Chondrocyte (in vitro differentiated cells): ENCODE measurements around the gene TCERG1L. TPM values are rescaled to one million over a fixed set of nuclear protein-coding genes. Genes with fewer than 3 reads are reported as not detected.
A peak's percentile ranks its signal among the peaks of the same experiment; 100 is the strongest.

Experiments used
- DNase-seq: peaks from one replicate; pipeline ENCODE4 v3.0.0; 2021; ENCODE audit warnings: mixed read lengths, low spot score
- H3K27ac Mint-ChIP-seq: one replicate; pipeline ENCODE4 v1.8.0; 2021; ENCODE audit warnings: mild to moderate bottlenecking, moderate library complexity, mixed read lengths; ENCODE audit not compliant: unreplicated experiment
- H3K27me3 Mint-ChIP-seq: 2 replicates; pipeline ENCODE4 v1.8.0; 2021; ENCODE audit warnings: low read depth, mixed read lengths
- H3K36me3 Mint-ChIP-seq: 2 replicates; pipeline ENCODE4 v1.8.0; 2021; ENCODE audit warnings: low read depth, mixed read lengths
- H3K4me1 Mint-ChIP-seq: 2 replicates; pipeline ENCODE4 v1.8.0; 2021; ENCODE audit warnings: low read depth, mild to moderate bottlenecking, mixed read lengths
- H3K4me3 Mint-ChIP-seq: one replicate; pipeline ENCODE4 v1.8.0; 2021; ENCODE audit warnings: mild to moderate bottlenecking, moderate library complexity, mixed read lengths; ENCODE audit not compliant: unreplicated experiment
- H3K9me3 Mint-ChIP-seq: 2 replicates; pipeline ENCODE4 v1.8.0; 2021; ENCODE audit warnings: low read depth, mixed read lengths
- CTCF ChIP-seq: fragments of 200-600 bp; sonication (generic); IDR thresholded peaks from 2 replicates; pipeline ENCODE4 v1.5.0; 2021; ENCODE audit warnings: antibody characterized with exemption, mild to moderate bottlenecking, moderate library complexity
- total RNA-seq: library from RNA; stranded (reverse); gene quantifications from 3 replicates; pipeline ENCODE4 v1.2.1, GENCODE V29; 2021

The TCERG1L gene
- total RNA-seq, 1 donor from 2014 or later: not detected

- no peak for TF ChIP-seq CTCF
- Mint-ChIP-seq H3K27ac (no peak overlapping the region), H3K36me3 (no peaks in the 10 kb centered on the region), H3K4me1 (no peaks in the 10 kb centered on the region), H3K9me3 (peaks cover 43% of the 10 kb centered on the region), H3K27me3 (peaks cover 2% of the 10 kb centered on the region), H3K4me3 (no peak overlapping the region)
- DNase-seq: no peak
These were observed 148.4 kb downstream of the TCERG1L start for GRCh38 chr10:131162866-131163843.

GRCh38 chr10:131162211-131162610, 149.3 kb downstream of the TCERG1L start:
- Mint-ChIP-seq H3K27ac (no peak overlapping the region), H3K36me3 (no peaks in the 10 kb centered on the region), H3K27me3 (peaks cover 2% of the 10 kb centered on the region), H3K9me3 (peaks cover 40% of the 10 kb centered on the region), H3K4me3 (no peak overlapping the region), H3K4me1 (no peaks in the 10 kb centered on the region)
- DNase-seq: no peak
- no peak for TF ChIP-seq CTCF

- Mint-ChIP-seq H3K36me3 (no peaks in the 10 kb centered on the region), H3K27me3 (peaks cover 2% of the 10 kb centered on the region), H3K9me3 (peaks cover 40% of the 10 kb centered on the region), H3K27ac (no peak overlapping the region), H3K4me1 (no peaks in the 10 kb centered on the region), H3K4me3 (no peak overlapping the region)
- TF ChIP-seq CTCF: no peak
- DNase-seq: no peak
These were observed 150.4 kb downstream of the TCERG1L start for GRCh38 chr10:131161087-131161486.

GRCh38 chr10:131160219-131160875, 151.2 kb downstream of the TCERG1L start:
- Mint-ChIP-seq H3K4me3 (no peak overlapping the region), H3K27ac (no peak overlapping the region), H3K36me3 (peaks cover 1% of the 10 kb centered on the region), H3K9me3 (peaks cover 38% of the 10 kb centered on the region), H3K4me1 (no peaks in the 10 kb centered on the region), H3K27me3 (peaks cover 2% of the 10 kb centered on the region)
- DNase-seq: peak; percentile 86
- no peak for TF ChIP-seq CTCF

- Mint-ChIP-seq H3K36me3 (peaks cover 1% of the 10 kb centered on the region), H3K27ac (no peak overlapping the region), H3K4me3 (no peak overlapping the region), H3K9me3 (peaks cover 34% of the 10 kb centered on the region), H3K27me3 (peaks cover 2% of the 10 kb centered on the region), H3K4me1 (no peaks in the 10 kb centered on the region)
- TF ChIP-seq CTCF: no peak
- DNase-seq: peak; percentile 26
These were observed 151.8 kb downstream of the TCERG1L start for GRCh38 chr10:131159771-131160170.
